Measurements from ENCODE around the gene WFIKKN1.

DNA sequence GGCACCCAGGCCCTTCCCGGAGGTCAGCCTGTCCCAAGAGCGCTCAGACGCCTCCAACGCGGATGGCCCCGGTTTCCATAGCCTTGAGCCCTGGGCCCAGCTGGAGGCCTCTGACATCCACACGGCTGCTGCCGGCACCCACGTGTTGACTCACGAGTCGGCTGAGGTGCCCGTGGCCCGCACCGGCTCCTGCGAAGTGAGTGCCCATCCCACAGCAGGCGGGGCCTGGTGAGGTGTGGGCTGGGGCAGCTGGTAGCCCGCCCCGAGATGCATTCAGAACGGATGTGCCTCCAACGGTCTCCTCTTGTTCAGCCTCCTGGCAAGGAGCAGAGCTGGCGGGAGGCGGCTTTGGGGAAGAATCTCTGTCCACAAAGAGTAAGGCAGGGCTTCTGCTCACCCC is 21.1 kb downstream of the WFIKKN1 start:
- TF ChIP-seq TAF1 (IDR thresholded peaks at IDR 0.05; ENCODE audit: borderline replicate concordance, low read depth, low read length) (no peak), POLR2AphosphoS5 (IDR thresholded peaks at IDR 0.05; ENCODE audit: low read depth, low read length) (no peak), POLR2A (IDR thresholded peaks at IDR 0.05; ENCODE audit: low read depth, low read length) (no peak)
